ENCODE results near the gene PITX1. TPM values are rescaled to one million over a fixed set of nuclear protein-coding genes. Genes with fewer than 3 reads are reported as not detected.

The PITX1 gene
- not detected for polyA plus RNA-seq (2012; ENCODE audit: insufficient read length, low read depth)

- TF ChIP-seq REST (IDR thresholded peaks at IDR 0.05; ENCODE audit: insufficient read depth in 1 of 2, low read depth in 2 of 2, low read length in 2 of 2) (no peak), POLR2AphosphoS5 (IDR thresholded peaks at IDR 0.05; ENCODE audit: low read depth, low read length) (no peak), SIN3A (IDR thresholded peaks at IDR 0.05; ENCODE audit: borderline replicate concordance, insufficient read depth, low read length) (no peak), TAF1 (IDR thresholded peaks at IDR 0.05; ENCODE audit: borderline replicate concordance, insufficient read depth, low read length) (no peak), FOXP2 (optimal IDR thresholded peaks at IDR 0.05; ENCODE audit: borderline replicate concordance, extremely low read depth, extremely low read length, insufficient read depth) (no peak)
Measured at GRCh38 chr5:135033901-135034235, at the start of gene PITX1. PITX1 (minus strand) TSS chr5:135034228; CDS start chr5:135033881, 347 bp downstream.

DNA sequence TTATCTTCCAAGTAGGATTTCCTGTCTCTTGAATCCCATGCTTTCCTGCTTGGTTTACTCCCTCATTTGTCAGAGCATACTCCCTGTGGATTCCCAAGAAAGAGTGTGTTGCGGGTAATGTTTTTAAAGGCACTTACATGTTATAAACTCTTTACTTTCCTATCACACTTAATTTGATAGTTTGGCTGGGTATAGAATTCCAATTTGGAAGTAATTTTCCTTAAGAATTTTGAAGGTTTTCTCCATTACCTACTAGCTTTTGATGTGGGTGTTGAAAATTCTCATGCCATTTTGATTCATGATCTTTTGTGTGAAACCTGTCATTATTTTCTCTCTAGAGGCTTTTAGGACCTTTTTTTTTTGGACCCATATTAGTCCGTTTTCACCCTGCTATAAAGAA lies 47.2 kb upstream of the PITX1 start:
- TF ChIP-seq SIN3A (IDR thresholded peaks at IDR 0.05; ENCODE audit: borderline replicate concordance, insufficient read depth, low read length): no peak
- no peak for TF ChIP-seq TAF1 (IDR thresholded peaks at IDR 0.05; ENCODE audit: borderline replicate concordance, insufficient read depth, low read length)
- no peak for TF ChIP-seq POLR2AphosphoS5 (IDR thresholded peaks at IDR 0.05; ENCODE audit: low read depth, low read length)
- TF ChIP-seq FOXP2 (optimal IDR thresholded peaks at IDR 0.05; ENCODE audit: borderline replicate concordance, extremely low read depth, extremely low read length, insufficient read depth): no peak
- TF ChIP-seq REST (IDR thresholded peaks at IDR 0.05; ENCODE audit: insufficient read depth in 1 of 2, low read depth in 2 of 2, low read length in 2 of 2): no peak

DNA sequence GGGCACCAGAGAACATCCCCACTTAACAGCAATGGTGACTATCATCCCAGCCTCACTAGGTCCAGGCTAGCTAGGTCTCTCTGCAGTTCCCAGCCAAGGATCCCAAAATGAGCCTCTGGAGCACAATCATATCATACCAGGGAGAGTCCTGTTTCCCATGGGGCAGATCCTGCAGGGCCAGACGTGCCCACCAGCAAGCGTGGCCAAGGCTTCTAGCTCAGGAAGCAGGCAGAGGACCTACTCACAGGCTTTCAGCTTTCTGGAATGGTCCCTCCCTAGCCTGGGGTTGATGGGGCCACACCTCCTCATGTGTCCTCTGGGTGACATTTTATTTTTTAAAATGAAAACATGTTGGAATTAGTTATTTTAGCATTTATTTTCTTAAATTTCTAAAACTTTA lies 45.7 kb upstream of the PITX1 start:
- TF ChIP-seq TAF1 (IDR thresholded peaks at IDR 0.05; ENCODE audit: borderline replicate concordance, insufficient read depth, low read length) (no peak), POLR2AphosphoS5 (IDR thresholded peaks at IDR 0.05; ENCODE audit: low read depth, low read length) (no peak), REST (IDR thresholded peaks at IDR 0.05; ENCODE audit: insufficient read depth in 1 of 2, low read depth in 2 of 2, low read length in 2 of 2) (no peak), FOXP2 (optimal IDR thresholded peaks at IDR 0.05; ENCODE audit: borderline replicate concordance, extremely low read depth, extremely low read length, insufficient read depth) (no peak), SIN3A (IDR thresholded peaks at IDR 0.05; ENCODE audit: borderline replicate concordance, insufficient read depth, low read length) (no peak)

GRCh38 chr5:135079099-135079681 lies 45.2 kb upstream of the PITX1 start:
- TF ChIP-seq POLR2AphosphoS5 (IDR thresholded peaks at IDR 0.05; ENCODE audit: low read depth, low read length): no peak
- no peak for TF ChIP-seq TAF1 (IDR thresholded peaks at IDR 0.05; ENCODE audit: borderline replicate concordance, insufficient read depth, low read length)
- no peak for TF ChIP-seq FOXP2 (optimal IDR thresholded peaks at IDR 0.05; ENCODE audit: borderline replicate concordance, extremely low read depth, extremely low read length, insufficient read depth)
- TF ChIP-seq REST (IDR thresholded peaks at IDR 0.05; ENCODE audit: insufficient read depth in 1 of 2, low read depth in 2 of 2, low read length in 2 of 2): no peak
- no peak for TF ChIP-seq SIN3A (IDR thresholded peaks at IDR 0.05; ENCODE audit: borderline replicate concordance, insufficient read depth, low read length)

All from PFSK-1 (cell line).